22Rv1 (cell line): Measurements from ENCODE around the gene FILIP1L.

ENCODE experiments used
- CTCF ChIP-seq: fragments of 450-650 bp; IDR thresholded peaks from 2 replicates; pipeline ENCODE4 v1.5.1; 2017; ENCODE audit warnings: mild to moderate bottlenecking
- ZFX ChIP-seq: fragments of 450-650 bp; IDR thresholded peaks from 2 replicates; pipeline ENCODE4 v1.6.1; 2017; ENCODE audit warnings: antibody characterized with exemption, borderline replicate concordance

GRCh38 chr3:100080573-100080972, 33.7 kb downstream of the FILIP1L start:
- TF ChIP-seq CTCF, result no peak
- TF ChIP-seq ZFX, result no peak
